Measurements from ENCODE around the gene GRIK2.

DNA sequence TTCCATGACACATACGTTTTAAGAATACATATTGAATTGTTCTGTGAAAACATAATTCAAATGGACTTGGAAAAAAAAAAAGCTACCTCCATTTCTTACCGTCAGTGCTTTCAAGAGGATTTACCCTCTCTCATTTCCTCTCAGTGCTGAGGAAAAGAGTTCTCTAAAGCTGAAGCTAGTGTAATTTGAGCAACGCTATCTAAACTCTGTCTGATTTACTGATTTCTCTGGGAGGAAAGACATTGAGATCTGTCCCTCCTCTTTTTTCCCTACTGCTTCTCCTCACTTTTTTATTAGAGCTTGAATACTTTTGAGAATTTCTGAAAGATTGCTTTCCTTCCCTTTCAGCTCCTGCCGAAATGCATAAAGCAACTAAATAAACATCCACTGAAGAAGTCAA, 41.2 kb upstream of the GRIK2 start:
- TF ChIP-seq POLR2AphosphoS5 (IDR thresholded peaks at IDR 0.05; ENCODE audit: low read depth, low read length) (no peak), POLR2A (IDR thresholded peaks at IDR 0.05; ENCODE audit: low read depth, low read length) (no peak)

All from GM12892 (cell line).